HG03342 (cell line): ENCODE results near the gene JAKMIP3.

ENCODE experiments used
- ATAC-seq: cut with Tn5 transposase; IDR thresholded peaks from one replicate; pipeline ENCODE4 v1.9.1; 2021; ENCODE audit warnings: mild to moderate bottlenecking, moderate library complexity; ENCODE audit not compliant: unreplicated experiment

JAKMIP3 gene

DNA sequence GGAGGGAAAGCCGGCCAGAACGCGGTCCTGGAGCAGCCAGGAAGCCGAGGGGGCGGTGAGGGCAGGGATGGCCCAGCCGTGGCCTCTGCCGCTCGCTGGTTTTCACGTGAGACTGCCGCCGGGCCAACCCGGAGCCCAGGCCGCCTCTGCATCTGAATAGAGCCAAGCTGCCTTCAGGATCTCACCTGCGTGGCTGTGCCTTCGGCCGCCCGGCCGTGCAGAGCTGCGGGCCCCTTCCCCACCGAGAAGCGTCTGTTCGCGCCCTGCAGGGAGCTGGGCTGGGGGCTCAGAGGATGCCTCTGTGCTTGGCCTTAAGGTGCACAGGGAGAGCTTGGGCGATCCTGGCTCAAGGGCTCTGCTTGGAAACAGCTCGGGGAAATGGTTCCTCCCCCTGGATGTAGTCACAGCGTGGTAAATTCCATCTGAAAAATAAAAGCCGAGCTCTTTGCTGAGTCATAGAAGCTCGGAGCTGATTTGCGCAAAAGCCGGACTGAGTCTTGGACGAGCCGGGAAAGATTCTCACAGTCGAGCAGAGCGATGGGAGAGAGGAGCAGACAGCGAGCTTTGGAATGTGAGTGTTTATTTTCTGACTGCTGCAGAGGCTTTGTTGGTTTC, at the start of gene JAKMIP3:
Gene JAKMIP3 (plus strand): TSS at position 456 of the 615 bp plus-strand sequence. CDS start 38,863 bp downstream, outside the sequence.
- no peak for ATAC-seq

DNA sequence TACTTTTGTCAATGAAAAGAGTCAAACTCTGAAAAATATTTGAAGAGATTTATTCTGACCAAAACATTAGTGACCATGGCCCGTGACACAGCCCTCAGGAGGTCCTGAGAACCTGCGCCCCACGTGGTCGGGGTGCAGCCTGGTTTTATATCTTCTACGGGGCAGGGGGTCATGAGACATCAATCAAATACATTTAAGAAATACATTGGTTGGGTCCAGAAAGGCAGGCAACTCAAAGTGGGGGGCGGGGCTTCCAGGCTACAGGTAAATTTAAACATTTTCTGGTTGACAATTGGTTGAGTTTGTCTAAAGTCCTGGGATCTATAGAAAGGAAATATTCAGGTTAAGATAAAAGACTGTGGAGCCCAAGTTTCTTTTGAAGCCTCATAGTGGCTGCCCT, 49.2 kb upstream of the JAKMIP3 start:
- ATAC-seq: no peak

DNA sequence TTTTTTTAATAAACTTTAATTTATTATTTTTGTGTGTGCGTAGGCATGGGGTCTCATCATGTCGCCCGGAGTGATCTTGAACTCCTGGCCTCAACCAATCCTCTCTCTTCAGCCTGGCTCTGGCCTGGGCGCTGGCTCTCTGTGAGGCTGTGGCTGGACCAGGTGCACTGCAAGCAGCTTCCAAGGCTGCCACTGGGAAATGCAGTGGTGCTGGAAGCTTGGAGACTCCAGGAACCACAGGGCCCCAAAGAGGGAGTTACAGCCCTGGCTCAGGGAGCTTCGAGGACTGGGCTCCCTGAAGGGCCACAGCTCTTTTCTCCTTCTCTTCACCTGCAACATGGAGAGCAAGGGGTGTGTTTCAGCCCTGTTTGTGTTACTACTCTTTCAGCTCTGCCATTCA, 47.3 kb upstream of the JAKMIP3 start:
- no peak for ATAC-seq

DNA sequence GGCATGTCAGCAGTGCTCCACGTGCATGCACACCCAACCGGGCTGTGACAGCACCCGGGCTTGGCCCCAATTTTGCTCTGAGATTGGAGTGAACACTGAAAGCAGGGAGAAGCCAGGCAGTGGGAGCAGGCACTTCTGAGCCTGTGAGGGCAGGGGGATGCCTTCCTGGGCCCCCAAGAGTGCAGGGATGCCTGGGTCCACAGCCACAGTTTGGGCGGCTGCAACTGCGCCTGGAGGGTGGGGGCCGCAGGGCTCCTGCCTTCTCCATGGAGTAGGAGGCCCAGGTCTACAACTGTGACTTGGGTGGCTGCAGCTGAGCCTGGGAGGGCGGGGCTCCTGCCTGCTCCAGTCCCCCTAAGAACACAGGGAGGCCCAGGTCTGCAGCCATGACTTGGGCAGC, 46.4 kb upstream of the JAKMIP3 start:
- no peak for ATAC-seq

- ATAC-seq: no peak
Measured at GRCh38 chr10:132020456-132020855, 45.3 kb upstream of the JAKMIP3 start.

GRCh38 chr10:132021046-132021445, 44.7 kb upstream of the JAKMIP3 start:
- ATAC-seq: no peak

- no peak for ATAC-seq
Measured at GRCh38 chr10:132021504-132022143, 44.1 kb upstream of the JAKMIP3 start.

DNA sequence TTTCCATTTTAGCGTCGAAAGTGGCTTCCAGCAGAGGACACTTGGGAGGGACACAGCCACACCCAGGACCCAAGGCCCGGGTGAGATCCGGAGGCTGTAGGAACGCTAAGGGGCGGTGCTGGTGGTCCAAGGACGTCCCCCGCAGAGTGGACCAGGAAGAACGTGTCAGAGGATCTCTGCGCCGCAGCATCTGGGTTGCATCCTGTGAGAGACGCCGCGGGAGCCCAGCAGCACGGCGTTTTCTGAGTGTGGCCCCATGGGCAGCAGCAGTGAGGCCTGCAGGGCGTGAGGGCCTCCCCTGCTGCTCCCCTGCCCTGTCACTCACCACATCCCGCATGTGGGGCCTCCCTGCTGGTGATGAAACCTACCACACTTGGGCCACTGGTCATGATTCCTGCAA, 43.5 kb upstream of the JAKMIP3 start:
- no peak for ATAC-seq

DNA sequence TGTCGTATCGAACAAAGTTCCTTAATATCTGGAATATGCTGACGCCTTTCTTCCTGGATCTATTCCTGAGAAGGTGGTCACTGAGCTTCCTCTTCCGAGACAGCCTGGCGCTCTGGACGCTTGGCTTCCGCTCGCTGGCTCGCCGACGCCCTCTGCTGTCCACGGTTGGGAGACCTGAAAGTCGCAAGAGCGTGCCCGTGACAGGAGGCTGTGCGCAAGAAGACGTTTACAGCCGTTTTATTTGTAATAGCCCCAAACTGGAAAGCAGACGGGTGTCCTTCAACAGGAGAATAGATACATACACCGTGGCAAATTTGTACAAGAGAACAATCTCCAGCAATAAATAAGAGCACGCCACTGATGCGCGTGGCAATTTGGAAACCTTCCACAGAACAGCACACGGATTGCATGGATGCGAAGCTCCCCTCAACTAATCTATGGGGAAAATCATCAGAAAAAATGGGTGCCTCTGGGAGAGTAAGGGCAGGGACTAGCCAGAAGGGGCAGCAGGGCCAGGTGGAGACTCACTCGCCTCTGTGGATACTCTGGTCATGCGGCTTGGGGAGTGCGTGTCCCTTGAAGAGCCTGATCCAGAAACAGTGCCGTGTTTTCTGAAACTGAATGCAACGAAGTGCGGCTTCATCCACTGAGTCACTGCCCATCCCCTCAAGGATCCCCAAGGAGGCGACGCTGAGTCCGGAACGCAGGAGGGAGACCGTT, 42.5 kb upstream of the JAKMIP3 start:
- peak; percentile 86 for ATAC-seq

- ATAC-seq: no peak
Measured at GRCh38 chr10:132027423-132027983, 38.2 kb upstream of the JAKMIP3 start.

DNA sequence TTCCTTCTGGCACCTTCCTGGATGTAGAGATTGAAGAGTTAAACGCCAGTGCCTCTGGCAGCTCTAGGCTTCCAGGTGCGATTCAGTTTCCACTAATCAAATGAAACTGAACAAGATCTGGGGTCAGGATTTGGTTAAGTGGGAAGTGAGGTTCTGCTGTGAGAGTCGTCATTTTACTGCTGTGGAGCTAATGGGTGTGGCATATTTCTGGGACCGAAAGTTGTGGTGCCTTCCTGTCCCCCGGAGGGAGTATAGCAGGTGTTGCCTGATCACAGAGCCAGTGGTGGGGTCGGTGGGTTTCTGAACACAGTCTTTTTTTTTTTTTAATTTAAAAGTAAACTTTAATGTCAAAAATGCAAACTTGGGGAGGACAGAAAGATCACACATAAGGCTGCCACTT, 37.0 kb upstream of the JAKMIP3 start:
- no peak for ATAC-seq

GRCh38 chr10:132030898-132031463, 34.8 kb upstream of the JAKMIP3 start:
- no peak for ATAC-seq

DNA sequence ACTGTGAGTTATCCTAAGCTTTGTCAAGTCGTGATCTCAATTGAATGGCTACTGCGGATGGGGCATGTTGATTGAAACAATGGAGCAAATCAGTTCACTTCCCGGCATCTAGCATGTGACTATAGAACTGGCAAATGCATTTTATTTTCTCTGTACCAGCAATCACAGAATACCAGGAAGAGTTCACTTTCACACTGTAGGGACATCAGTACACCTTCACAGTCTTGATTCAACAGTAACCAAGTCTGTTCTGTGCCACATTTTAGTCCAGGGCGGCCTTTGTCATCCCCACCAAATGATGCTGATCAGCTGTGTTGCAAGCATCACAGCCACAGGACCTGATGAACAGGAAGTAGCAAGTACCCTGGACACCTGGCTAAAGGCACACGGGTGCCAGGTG, 32.1 kb upstream of the JAKMIP3 start:
- ATAC-seq: no peak

GRCh38 chr10:132035476-132035875, 30.3 kb upstream of the JAKMIP3 start:
- ATAC-seq: no peak

GRCh38 chr10:132036153-132036886, 29.4 kb upstream of the JAKMIP3 start:
- ATAC-seq: no peak

DNA sequence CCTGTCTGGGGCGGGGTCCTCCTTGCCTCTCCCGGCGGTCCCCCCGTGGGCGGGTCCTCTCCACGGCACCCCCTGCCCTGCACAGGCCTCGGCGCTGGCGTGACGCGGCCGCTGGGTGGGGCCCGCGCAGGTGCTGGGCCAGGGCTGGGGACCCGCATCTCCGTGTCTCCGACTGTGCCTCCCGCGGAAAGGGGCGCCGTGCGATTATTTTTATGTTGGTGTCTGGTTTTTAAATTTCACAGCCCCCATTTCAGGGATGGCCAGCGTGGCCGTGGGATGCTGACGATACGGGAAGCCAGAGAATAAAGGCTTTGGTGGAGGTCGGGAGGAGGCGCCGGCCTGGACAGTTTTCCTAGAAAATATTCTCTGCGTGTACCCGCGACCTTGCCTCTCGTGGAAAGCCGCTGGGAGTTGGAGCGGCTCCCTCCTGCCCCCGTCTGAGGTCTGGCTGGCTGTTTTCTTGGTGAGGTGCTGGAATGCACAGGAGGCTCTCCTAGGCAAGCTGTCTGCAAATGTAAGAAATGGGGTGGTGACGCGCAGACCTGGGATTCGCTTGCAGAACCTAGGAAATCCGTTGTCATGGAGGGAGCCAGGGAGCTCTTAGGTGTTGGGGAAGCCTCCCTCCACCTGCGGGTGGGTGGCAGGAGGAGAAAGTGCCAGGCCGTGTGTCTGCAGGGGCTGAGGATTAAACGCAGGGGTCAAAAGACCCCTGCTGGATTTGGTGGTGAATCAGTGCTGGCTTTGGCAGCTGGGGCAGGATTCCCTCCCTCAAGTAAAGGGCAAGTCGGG, 28.7 kb upstream of the JAKMIP3 start:
- ATAC-seq: no peak

- ATAC-seq: no peak
Measured at GRCh38 chr10:132037676-132037975, 28.1 kb upstream of the JAKMIP3 start.

DNA sequence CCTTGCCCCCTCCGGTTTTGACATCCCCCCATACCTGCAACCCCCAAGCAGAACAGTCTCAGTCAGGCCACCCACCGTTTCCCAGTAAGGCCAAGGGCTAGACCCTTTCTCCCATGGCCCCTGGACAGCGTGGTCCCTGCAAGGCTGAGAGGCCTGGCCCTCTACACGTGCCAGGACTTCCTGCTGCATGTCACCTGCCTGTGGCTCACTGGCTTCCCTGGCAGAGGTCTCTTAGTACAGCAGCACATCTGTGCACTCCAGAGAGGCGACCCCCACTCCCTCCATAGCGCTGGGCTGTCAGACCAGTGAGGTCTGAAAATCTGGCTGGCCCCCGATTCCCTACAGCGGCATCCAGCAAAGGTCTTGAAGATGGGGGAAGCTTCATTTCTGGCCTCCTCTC, 26.4 kb upstream of the JAKMIP3 start:
- ATAC-seq: no peak

- ATAC-seq: no peak
Measured at GRCh38 chr10:132040046-132040445, 25.7 kb upstream of the JAKMIP3 start.

GRCh38 chr10:132041340-132041739, 24.4 kb upstream of the JAKMIP3 start:
- no peak for ATAC-seq
